Smooth muscle cell of the brain vasculature (primary cell): ENCODE data around the gene KRTAP9-9.
"Not testable (repeated sequence)": the region's sequence is repeated elsewhere in the genome, so short reads cannot be mapped to it uniquely, and the experiment has no call there.

Experiments used
- DNase-seq: peaks from one replicate; pipeline ENCODE4 v3.0.0-alpha.2; 2012; ENCODE audit warnings: low read depth, low spot score

KRTAP9-9 gene

GRCh38 chr17:41255381-41256290, at the start of gene KRTAP9-9:
Gene KRTAP9-9, plus strand, starts transcription at chr17:41255384.
- not testable (repeated sequence) for DNase-seq

DNA sequence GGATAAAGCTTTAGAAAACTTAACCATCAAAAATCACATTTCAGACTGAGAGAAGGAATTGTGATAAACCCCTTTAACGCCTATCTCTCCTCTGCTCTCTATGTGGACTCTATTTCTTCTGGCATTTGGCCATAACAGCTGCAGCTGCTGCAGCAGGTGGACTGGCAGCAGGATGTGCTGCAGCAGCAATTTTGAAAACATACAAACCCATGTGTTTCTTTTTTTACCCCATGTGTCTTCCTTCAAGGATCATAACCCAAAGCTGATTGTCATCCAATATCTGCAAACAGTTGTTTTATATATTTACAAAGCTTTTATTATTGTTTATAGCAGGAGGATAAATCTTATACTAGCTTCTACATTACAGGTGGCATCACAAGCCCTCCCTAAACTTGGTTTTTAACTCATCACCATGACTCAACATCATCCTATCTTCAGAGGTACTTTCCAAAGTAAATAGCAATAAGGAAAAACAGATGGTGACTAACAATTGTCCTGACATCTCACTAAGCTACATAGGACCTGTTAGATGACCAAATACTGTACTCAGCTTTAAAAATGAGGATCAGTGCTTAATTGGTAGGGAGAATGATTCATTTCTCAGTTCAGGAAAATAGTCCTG, 43.2 kb upstream of the KRTAP9-9 start:
- DNase-seq, result no peak

GRCh38 chr17:41212524-41213169, 42.5 kb upstream of the KRTAP9-9 start:
- no peak for DNase-seq

GRCh38 chr17:41215681-41216080, 39.5 kb upstream of the KRTAP9-9 start:
- no peak for DNase-seq

GRCh38 chr17:41223821-41224220, 31.4 kb upstream of the KRTAP9-9 start:
- no peak for DNase-seq

DNA sequence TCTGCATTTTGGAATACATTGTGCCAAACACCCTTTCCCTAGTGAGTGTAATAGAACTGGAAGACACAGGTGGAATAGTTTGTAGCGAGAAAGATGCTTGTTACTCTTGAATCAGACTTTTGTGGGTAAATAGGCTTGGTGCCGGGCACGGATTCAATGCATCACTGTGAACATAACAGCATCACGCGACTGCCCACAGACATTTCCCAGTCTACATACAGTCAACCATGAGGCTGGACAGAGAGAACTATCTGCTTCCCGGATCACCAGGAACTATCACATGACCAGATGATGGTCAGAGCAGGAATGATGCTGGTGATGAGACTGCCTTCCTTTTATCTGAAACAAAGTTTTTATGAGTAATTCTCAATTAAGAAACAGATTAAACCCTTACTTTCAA, 29.1 kb upstream of the KRTAP9-9 start:
- no peak for DNase-seq

GRCh38 chr17:41226598-41227095, 28.5 kb upstream of the KRTAP9-9 start, which contains the start of gene KRTAP9-2:
Gene KRTAP9-2, plus strand, starts transcription at chr17:41226648. Its CDS starts 7 bp downstream, at chr17:41226655.
- not testable (repeated sequence) for DNase-seq

GRCh38 chr17:41230094-41230493, 25.1 kb upstream of the KRTAP9-9 start:
- no peak for DNase-seq

- no peak for DNase-seq
These were observed 23.5 kb upstream of the KRTAP9-9 start for GRCh38 chr17:41231731-41232130.

DNA sequence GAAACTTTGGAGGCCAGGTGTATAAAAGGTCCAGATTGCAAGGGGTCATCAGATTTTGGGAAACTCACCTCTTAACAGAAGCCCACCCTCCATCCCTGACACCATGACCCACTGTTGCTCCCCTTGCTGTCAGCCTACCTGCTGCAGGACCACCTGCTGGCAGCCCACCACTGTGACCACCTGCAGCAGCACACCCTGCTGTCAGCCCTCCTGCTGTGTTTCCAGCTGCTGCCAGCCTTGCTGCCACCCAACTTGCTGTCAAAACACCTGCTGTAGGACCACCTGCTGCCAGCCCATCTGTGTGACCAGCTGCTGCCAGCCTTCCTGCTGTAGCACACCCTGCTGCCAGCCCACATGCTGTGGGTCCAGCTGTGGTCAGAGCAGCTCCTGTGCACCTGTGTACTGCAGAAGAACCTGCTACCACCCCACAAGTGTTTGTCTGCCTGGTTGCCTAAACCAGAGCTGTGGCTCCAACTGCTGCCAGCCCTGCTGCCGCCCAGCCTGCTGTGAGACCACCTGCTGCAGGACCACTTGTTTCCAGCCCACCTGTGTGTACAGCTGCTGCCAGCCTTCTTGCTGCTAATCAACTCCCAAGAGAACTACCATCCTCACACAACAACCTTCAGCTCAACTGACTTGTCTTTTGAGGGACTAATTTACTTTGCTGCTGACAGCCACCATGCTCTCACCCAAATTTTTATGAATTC, 22.6 kb upstream of the KRTAP9-9 start, which contains the start of gene KRTAP9-3:
Gene KRTAP9-3 (plus strand): TSS at position 51 of the 707 bp plus-strand sequence. CDS start 53 bp downstream, at position 104.
- not testable (repeated sequence) for DNase-seq

GRCh38 chr17:41237116-41237515, 18.1 kb upstream of the KRTAP9-9 start:
- not testable (repeated sequence) for DNase-seq

DNA sequence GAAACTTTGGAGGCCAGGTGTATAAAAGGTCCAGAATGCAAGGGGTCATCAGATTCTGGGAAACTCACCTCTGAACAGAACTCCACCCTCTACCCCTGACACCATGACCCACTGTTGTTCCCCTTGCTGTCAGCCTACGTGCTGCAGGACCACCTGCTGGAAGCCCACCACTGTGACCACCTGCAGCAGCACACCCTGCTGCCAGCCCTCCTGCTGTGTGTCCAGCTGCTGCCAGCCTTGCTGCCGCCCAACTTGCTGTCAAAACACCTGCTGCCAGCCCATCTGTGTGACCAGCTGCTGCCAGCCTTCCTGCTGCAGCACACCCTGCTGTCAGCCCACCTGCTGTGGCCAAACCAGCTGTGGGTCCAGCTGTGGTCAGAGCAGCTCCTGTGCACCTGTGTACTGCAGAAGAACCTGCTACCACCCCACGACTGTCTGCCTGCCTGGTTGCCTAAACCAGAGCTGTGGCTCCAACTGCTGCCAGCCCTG, 17.2 kb upstream of the KRTAP9-9 start, which contains the start of gene KRTAP9-8:
Gene KRTAP9-8 (plus strand): TSS at position 51 of the 489 bp plus-strand sequence. CDS start 53 bp downstream, at position 104.
- not testable (repeated sequence) for DNase-seq

GRCh38 chr17:41246995-41247787, 8.0 kb upstream of the KRTAP9-9 start:
- DNase-seq, result not testable (repeated sequence)

DNA sequence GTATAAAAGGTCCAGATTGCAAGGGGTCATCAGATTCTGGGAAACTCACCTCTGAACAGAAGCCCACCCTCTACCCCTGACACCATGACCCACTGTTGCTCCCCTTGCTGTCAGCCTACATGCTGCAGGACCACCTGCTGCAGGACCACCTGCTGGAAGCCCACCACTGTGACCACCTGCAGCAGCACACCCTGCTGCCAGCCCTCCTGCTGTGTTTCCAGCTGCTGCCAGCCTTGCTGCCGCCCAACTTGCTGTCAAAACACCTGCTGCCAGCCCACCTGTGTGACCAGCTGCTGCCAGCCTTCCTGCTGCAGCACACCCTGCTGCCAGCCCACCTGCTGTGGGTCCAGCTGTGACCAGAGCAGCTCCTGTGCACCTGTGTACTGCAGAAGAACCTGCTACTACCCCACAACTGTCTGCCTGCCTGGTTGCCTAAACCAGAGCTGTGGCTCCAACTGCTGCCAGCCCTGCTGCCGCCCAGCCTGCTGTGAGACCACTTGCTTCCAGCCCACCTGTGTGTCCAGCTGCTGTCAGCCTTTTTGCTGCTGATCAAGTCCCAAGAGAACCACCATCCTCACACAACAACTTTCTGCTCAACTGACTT, 5.4 kb upstream of the KRTAP9-9 start, which contains the start of gene KRTAP9-4:
Gene KRTAP9-4 (plus strand): TSS at position 51 of the 604 bp plus-strand sequence. CDS start 34 bp downstream, at position 85.
- DNase-seq, result not testable (repeated sequence)

DNA sequence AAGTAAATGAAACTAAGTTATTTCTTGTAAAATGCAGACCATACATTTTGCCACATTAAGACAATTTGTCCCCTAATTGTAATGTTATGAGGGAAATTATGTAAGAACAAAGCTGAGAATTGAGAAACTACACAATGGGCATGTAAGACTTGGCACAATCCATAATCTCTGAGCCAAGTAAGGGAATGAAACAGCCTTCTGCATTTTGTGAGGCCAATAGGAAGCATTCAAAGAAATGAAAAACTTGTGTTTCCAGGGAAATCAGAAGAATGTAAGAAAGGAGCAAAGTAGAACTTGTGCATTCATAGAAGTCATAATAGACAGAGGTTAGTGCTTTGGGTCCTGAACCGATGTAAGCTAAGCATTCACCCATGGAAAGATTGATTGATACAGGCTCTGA, 3.9 kb upstream of the KRTAP9-9 start:
- DNase-seq, result no peak

DNA sequence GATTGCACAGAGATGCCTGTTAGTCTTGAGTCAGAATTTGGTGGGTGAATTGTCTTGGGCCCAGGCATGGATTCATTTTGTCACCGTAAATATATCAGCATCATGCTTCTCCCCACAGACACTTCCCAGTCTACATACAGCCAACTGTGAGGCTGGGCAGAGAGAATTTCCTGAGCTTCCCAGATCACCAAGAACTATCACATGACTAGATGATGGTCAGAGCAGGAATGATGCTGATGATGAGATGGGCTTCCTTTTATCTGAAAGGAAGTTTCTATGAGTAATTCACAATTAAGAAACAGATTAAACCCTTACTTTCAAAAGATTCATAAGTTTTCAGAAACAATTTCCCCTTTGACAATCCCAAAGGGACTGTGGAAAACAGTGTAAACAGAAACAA, 323 bp upstream of the KRTAP9-9 start:
- no peak for DNase-seq

- DNase-seq, result no peak
These were observed 1.1 kb downstream of the KRTAP9-9 start for GRCh38 chr17:41256291-41256685.

- DNase-seq, result no peak
These were observed 3.2 kb downstream of the KRTAP9-9 start for GRCh38 chr17:41258406-41258805.

DNA sequence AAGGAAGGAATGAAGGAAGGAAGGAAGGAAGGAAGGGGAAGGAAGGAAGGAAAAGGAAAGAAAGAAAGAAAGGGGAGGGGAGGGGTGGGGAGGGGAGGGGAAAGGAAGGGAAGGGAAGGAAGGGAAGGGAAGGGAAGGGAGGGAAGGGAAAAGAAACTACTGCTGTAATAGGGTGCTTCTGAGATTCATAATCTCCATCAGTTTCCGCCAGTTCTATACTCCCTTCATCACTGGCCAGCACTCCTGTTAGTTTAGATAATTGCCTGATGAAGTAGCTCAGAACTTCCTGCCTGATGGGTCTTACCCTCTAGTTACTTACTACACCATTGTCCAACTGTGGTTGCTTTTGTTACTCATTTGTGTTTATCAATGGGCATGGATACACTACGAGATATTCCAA, 8.0 kb downstream of the KRTAP9-9 start:
- DNase-seq, result no peak
